Ovary (tissue), 3 donors: Measurements from ENCODE around the gene SPAG9.

Experiments used
- POLR2A ChIP-seq: fragments of 450-650 bp; IDR thresholded peaks from one replicate; pipeline ENCODE4 v1.6.1; 2017; ENCODE audit warnings: antibody characterized with exemption, mild to moderate bottlenecking, moderate library complexity
- TF ChIP-seq, protein P1 (sequence below), 3 donors: fragments of 450-650 bp in 2 of 3; fragments of 200-600 bp in 1 of 3; IDR thresholded peaks; one replicate each; pipeline versions ENCODE4 v1.5.1 to v1.8.0; 2016 to 2022; ENCODE audit warnings: antibody characterized with exemption in 3 of 3, mild to moderate bottlenecking in 1 of 3
- donor health status: DM: no; HTN: no; CAD: no.

DNA sequence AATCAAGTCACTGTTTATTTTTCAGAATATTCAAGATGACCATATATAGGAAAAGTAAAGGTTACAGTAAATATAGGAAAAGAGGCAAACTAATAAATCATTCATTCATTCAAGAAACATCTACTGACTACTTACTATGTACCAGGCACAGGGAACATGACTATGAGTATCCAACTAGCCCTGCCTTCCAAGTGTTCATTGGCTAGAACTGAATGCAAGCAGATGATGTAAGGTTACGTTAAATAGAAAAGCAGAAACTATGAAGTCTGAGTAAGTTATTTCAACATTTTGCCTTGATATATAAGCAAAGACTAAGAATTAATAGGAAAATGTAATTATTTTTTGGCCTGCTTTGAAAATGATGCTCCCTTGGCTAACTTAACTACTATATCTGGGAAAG lies 36.7 kb downstream of the SPAG9 start:
- TF ChIP-seq, protein P1, sequence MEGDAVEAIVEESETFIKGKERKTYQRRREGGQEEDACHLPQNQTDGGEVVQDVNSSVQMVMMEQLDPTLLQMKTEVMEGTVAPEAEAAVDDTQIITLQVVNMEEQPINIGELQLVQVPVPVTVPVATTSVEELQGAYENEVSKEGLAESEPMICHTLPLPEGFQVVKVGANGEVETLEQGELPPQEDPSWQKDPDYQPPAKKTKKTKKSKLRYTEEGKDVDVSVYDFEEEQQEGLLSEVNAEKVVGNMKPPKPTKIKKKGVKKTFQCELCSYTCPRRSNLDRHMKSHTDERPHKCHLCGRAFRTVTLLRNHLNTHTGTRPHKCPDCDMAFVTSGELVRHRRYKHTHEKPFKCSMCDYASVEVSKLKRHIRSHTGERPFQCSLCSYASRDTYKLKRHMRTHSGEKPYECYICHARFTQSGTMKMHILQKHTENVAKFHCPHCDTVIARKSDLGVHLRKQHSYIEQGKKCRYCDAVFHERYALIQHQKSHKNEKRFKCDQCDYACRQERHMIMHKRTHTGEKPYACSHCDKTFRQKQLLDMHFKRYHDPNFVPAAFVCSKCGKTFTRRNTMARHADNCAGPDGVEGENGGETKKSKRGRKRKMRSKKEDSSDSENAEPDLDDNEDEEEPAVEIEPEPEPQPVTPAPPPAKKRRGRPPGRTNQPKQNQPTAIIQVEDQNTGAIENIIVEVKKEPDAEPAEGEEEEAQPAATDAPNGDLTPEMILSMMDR (IDR thresholded peaks at IDR 0.05): no peak
- TF ChIP-seq POLR2A: no peak
